Stimulated activated CD8-positive, alpha-beta memory T cell treated with anti-CD3 and anti-CD28 coated beads, Interleukin-15, amount 100 ng/mL, for 48 hours (primary cell): Measurements from ENCODE around the gene CYREN.
A peak's percentile ranks its signal among the peaks of the same experiment; 100 is the strongest.
"Not testable (repeated sequence)": the region's sequence is repeated elsewhere in the genome, so short reads cannot be mapped to it uniquely, and the experiment has no call there.

Experiments used
- DNase-seq, 2 donors: peaks; one replicate each; pipeline ENCODE4 v3.0.0-alpha.2; 2020; ENCODE audit warnings: low read depth in 2 of 2

Gene CYREN

GRCh38 chr7:135170274-135170997 is at the start of gene CYREN:
CYREN (minus strand) TSS chr7:135170707; CDS start chr7:135168922, 1,785 bp downstream.
- DNase-seq, result peak; percentile 93 to 94

GRCh38 chr7:135217645-135218509 is 47.4 kb upstream of the CYREN start:
- no peak for DNase-seq

GRCh38 chr7:135215698-135216097 is 45.2 kb upstream of the CYREN start:
- no peak for DNase-seq

- DNase-seq, result no peak
Observed at GRCh38 chr7:135215180-135215579, 44.7 kb upstream of the CYREN start.

- no peak for DNase-seq
Observed at GRCh38 chr7:135213831-135214230, 43.3 kb upstream of the CYREN start.

GRCh38 chr7:135211946-135212685 is 41.6 kb upstream of the CYREN start:
- DNase-seq, result not testable (repeated sequence)

- peak; percentile 96 to 98 for DNase-seq
Observed at GRCh38 chr7:135211179-135211945, 40.9 kb upstream of the CYREN start, which contains the start of gene WDR91. WDR91 (minus strand) TSS chr7:135211526; CDS start chr7:135211502, 24 bp downstream.

- no peak for DNase-seq
Observed at GRCh38 chr7:135210888-135211178, 40.3 kb upstream of the CYREN start.

GRCh38 chr7:135209225-135209834 is 38.8 kb upstream of the CYREN start:
- DNase-seq, result no peak

- no peak for DNase-seq
Observed at GRCh38 chr7:135208102-135208793, 37.7 kb upstream of the CYREN start.

GRCh38 chr7:135207406-135208101 is 37.0 kb upstream of the CYREN start:
- no peak for DNase-seq

- DNase-seq, result no peak
Observed at GRCh38 chr7:135206941-135207391, 36.5 kb upstream of the CYREN start.

- no peak for DNase-seq
Observed at GRCh38 chr7:135205850-135206249, 35.3 kb upstream of the CYREN start.

- DNase-seq, result no peak
Observed at GRCh38 chr7:135204876-135205275, 34.4 kb upstream of the CYREN start.

- no peak for DNase-seq
Observed at GRCh38 chr7:135204341-135204749, 33.8 kb upstream of the CYREN start.

GRCh38 chr7:135201350-135201749 is 30.8 kb upstream of the CYREN start:
- DNase-seq, result no peak

- DNase-seq, result no peak
Observed at GRCh38 chr7:135200821-135201331, 30.4 kb upstream of the CYREN start.

- no peak for DNase-seq
Observed at GRCh38 chr7:135199439-135199838, 28.9 kb upstream of the CYREN start.

- no peak for DNase-seq
Observed at GRCh38 chr7:135197906-135198655, 27.6 kb upstream of the CYREN start.
